Lower lobe of right lung (tissue), 2 donors: Measurements from ENCODE around the gene FAM193B. TPM values are rescaled to one million over a fixed set of nuclear protein-coding genes. Genes with fewer than 3 reads are reported as not detected.

ENCODE experiments used
- ATAC-seq, 2 donors: fragments of 200-7000 bp; cut with Tn5 transposase; one replicate each; pipeline ENCODE4 v1.9.1; 2020 to 2022; ENCODE audit warnings: mild to moderate bottlenecking in 2 of 2, moderate library complexity in 2 of 2
- DNase-seq: peaks from one replicate; pipeline ENCODE4 v3.0.0-alpha.2; 2020
- H3K27ac ChIP-seq: fragments of 200-600 bp; one replicate; pipeline ENCODE4 v1.8.0; 2022
- H3K27me3 ChIP-seq: fragments of 200-600 bp; one replicate; pipeline ENCODE4 v1.8.0; 2022; ENCODE audit warnings: low read depth
- H3K36me3 ChIP-seq: fragments of 200-600 bp; one replicate; pipeline ENCODE4 v1.8.0; 2022; ENCODE audit warnings: mild to moderate bottlenecking
- H3K4me1 ChIP-seq: fragments of 200-600 bp; one replicate; pipeline ENCODE4 v1.8.0; 2022
- H3K4me3 ChIP-seq: fragments of 200-600 bp; one replicate; pipeline ENCODE4 v1.8.0; 2022; ENCODE audit warnings: mild to moderate bottlenecking
- H3K9me3 ChIP-seq: fragments of 200-600 bp; one replicate; pipeline ENCODE4 v1.8.0; 2022
- intact Hi-C: fragments of 100-400 bp; cut with DNase I; formaldehyde crosslinking; loops from one replicate; pipeline ENCODE4 v1.11.0; 2022
- total RNA-seq: library from RNA; stranded (reverse); fragmentation: NEBNext Ultra II Directional; extraction: Animal tissue kit (Norgen Biotek cat#: 25700); gene quantifications from one replicate; pipeline ENCODE4 v1.2.1, GENCODE V29; 2021
- TF ChIP-seq, protein P1 (sequence below): fragments of 200-600 bp; IDR thresholded peaks from one replicate; pipeline ENCODE4 v1.8.0; 2022; ENCODE audit warnings: antibody characterized with exemption, mild to moderate bottlenecking
- donor health status: DM: no; HTN: yes; CAD: no; lungs with severe emphysema.

Gene FAM193B
- total RNA-seq, 1 donor from 2014 or later, result 89.1 TPM

DNA sequence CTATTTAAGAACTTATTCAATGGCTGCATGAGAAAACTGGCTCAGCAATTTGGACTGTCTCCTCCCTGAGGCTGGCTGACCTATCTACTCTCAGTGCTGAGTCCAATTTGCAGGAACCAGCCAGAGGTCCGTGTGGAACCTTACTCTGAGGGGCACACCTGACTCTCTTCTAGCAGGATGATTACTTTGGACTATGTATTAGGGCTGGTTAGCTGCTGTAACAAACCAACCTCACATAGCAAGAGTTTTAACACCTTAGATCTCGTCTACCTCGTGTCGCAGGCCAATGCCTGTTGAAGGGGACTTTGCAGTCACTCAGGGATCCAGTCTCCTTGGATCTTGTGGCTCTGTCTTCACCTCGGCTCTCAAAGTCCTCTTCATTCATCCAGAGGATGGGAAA lies 3.4 kb upstream of the FAM193B start:
- no peaks in the 10 kb centered on the region for H3K36me3 ChIP-seq
- TF ChIP-seq, protein P1, sequence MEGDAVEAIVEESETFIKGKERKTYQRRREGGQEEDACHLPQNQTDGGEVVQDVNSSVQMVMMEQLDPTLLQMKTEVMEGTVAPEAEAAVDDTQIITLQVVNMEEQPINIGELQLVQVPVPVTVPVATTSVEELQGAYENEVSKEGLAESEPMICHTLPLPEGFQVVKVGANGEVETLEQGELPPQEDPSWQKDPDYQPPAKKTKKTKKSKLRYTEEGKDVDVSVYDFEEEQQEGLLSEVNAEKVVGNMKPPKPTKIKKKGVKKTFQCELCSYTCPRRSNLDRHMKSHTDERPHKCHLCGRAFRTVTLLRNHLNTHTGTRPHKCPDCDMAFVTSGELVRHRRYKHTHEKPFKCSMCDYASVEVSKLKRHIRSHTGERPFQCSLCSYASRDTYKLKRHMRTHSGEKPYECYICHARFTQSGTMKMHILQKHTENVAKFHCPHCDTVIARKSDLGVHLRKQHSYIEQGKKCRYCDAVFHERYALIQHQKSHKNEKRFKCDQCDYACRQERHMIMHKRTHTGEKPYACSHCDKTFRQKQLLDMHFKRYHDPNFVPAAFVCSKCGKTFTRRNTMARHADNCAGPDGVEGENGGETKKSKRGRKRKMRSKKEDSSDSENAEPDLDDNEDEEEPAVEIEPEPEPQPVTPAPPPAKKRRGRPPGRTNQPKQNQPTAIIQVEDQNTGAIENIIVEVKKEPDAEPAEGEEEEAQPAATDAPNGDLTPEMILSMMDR, result no peak
- peaks cover 15% of the 10 kb centered on the region for H3K4me1 ChIP-seq
- no peak for DNase-seq
- H3K4me3 ChIP-seq, result no peak overlapping the region
- H3K9me3 ChIP-seq, result no peaks in the 10 kb centered on the region
- H3K27me3 ChIP-seq, result no peaks in the 10 kb centered on the region
- no peak for ATAC-seq
- H3K27ac ChIP-seq, result no peak overlapping the region
- intact Hi-C loops, result no loop called here

DNA sequence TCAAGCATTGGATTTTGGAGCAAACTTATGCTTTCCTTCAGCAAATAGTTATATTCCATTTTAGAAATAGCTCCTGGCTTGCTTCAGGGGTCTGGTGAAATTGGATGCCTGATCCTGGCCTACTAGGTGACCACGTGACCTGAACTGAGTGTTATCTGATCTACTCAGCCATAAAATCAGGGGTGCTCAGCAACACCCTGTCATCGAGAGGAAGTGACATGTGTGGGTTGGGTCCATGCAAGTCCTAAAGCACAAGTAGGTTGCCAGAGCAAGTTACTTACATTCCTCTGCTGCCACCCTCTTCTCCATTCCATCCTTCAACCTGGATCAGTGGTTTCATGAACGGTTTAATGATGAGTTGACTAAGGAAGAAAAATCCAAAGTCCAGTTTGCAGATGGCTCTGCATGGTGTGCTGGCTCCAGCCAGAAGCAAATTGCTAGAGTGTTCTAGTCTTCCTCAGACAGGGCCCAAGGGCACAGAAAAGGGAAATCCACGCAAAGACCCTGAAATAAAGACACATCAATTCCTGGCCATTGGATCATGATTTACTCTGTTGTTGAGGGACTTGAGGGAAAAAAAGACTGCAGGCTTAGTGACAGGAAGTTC lies 2.8 kb upstream of the FAM193B start:
- Histone ChIP-seq H3K4me1 (peaks cover 21% of the 10 kb centered on the region), H3K36me3 (peaks cover 3% of the 10 kb centered on the region), H3K27ac (no peak overlapping the region), H3K9me3 (no peaks in the 10 kb centered on the region), H3K4me3 (no peak overlapping the region), H3K27me3 (no peaks in the 10 kb centered on the region)
- DNase-seq, result no peak
- intact Hi-C loops, result no loop called here
- no peak for ATAC-seq
- TF ChIP-seq, protein P1, result no peak

DNA sequence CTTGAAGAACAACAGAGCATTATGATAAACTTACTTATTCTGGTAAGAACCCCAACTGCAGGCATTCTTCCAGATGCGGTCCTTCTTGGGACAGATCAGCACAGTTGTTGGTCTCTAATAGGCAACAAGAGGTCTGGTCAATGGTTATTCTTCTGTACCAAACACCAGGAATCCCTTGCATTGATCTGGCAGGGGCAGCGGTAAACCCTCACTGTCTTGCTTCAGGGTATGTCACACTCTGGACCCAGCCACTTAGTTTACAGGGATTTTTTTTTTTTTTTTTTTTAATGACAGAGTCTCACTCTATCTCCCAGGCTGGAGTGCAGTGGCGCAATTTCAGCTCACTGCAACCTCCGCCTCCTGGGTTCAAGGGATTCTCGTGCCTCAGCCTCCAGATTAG lies 1.3 kb upstream of the FAM193B start:
- intact Hi-C loops, result no loop called here
- peaks cover 14% of the 10 kb centered on the region for H3K36me3 ChIP-seq
- DNase-seq (no peak), ATAC-seq (no peak)
- H3K27ac ChIP-seq, result no peak overlapping the region
- TF ChIP-seq, protein P1, result no peak
- no peaks in the 10 kb centered on the region for H3K27me3 ChIP-seq
- no peaks in the 10 kb centered on the region for H3K9me3 ChIP-seq
- H3K4me3 ChIP-seq, result no peak overlapping the region
- H3K4me1 ChIP-seq, result peaks cover 27% of the 10 kb centered on the region

DNA sequence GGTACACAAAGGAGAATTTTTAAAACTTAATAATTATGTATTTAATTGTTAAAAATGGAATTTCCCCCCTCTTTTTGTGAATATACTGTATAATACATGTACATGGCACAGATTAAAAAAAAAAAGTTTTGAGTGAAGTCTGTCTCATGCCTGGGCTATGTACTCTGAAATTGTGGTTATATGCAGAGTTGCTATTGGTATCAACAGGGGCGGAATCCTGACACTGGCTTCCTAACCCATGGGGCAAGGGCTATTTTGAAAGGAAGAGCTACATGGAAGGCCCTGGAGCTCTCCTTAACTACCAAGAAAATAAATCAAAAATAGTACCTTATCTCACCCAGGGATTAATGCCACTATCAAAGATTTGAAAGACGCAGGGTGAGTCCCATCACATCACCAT lies 865 bp upstream of the FAM193B start:
- peak overlapping the region; percentile 96 for H3K4me3 ChIP-seq
- TF ChIP-seq, protein P1, result no peak
- intact Hi-C loops, result no loop called here
- ATAC-seq (no peak), DNase-seq (no peak)
- peaks cover 27% of the 10 kb centered on the region for H3K4me1 ChIP-seq
- H3K9me3 ChIP-seq, result no peaks in the 10 kb centered on the region
- peaks cover 14% of the 10 kb centered on the region for H3K36me3 ChIP-seq
- H3K27ac ChIP-seq, result no peak overlapping the region
- H3K27me3 ChIP-seq, result no peaks in the 10 kb centered on the region

DNA sequence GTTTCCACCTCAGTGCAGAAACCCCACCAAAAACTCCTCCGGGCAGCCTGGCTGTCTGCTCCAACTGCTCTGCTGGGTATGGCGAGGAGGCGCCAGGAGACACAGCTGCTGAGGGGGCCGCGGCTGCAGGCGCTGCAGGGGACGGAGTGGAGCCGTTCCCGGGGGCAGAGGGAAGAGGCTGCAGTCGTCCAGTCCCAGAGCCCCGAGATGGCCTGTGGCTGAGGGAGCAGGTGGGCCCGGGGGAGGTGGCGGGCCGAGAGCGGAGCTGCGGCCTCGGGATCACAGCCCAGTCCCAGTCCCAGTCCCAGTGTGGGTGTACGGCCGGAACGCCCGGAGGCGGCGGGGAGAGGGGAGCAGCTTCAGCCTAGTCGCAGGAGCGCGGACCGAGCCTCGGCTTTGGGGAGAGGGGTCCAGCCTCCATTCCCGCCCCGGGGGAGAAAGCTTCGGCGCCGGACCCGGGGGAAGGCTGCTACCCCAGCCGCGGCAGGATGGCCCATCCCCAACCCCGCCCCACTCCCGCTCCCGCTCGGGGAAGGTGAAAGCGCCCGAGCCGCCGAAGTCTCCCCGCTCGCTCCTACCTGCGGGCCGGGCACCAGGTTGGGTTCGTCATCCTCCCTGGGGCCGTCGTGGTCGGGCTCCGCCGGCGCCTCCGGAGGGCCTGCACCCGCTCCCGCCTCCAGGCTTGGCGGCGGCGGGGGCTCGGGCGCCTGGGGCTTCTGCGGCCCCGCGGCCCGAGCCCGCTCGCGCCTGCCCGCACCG lies 513 bp downstream of the FAM193B start:
- peak overlapping the region; percentile 84 for H3K27ac ChIP-seq
- H3K27me3 ChIP-seq, result no peaks in the 10 kb centered on the region
- peak overlapping the region; percentile 96 for H3K4me3 ChIP-seq
- DNase-seq (peak; percentile 69), ATAC-seq (peak; percentile 63 to 68)
- H3K36me3 ChIP-seq, result peaks cover 18% of the 10 kb centered on the region
- TF ChIP-seq, protein P1, result no peak
- no peaks in the 10 kb centered on the region for H3K9me3 ChIP-seq
- H3K4me1 ChIP-seq, result peaks cover 39% of the 10 kb centered on the region
- intact Hi-C loops, result no loop called here
